A673 (cell line): ENCODE results near the gene OBSCN. TPM values are rescaled to one million over a fixed set of nuclear protein-coding genes. Genes with fewer than 3 reads are reported as not detected.

ENCODE experiments used
- BruUV-seq: library from RNA; stranded (reverse); fragments of 400-500 nt; replicated peaks from 2 replicates; lab custom pipeline; 2021; lab: Mats Ljungman, UMichigan
- CTCF ChIA-PET: fragments of 300-600 bp; sonication (Branson Sonifier 250); formaldehyde crosslinking; loops from one replicate; lab custom pipeline; 2022; ENCODE audit warnings: antibody characterized with exemption; lab: Charles Lee
- POLR2A ChIA-PET: fragments of 300-600 bp; sonication (Branson Sonifier 250); formaldehyde crosslinking; loops from one replicate; lab custom pipeline; 2022; ENCODE audit warnings: antibody characterized with exemption; ENCODE audit not compliant: low non-redundant PET; lab: Charles Lee
- DNase-seq: peaks from one replicate; pipeline ENCODE4 v3.0.0-alpha.2; 2015; ENCODE audit warnings: low spot score
- H3K27ac ChIP-seq: fragments of 200-600 bp; sonication (generic); 2 replicates; pipeline ENCODE4 v1.5.1; 2016; ENCODE audit warnings: mixed run types, low read depth, mild to moderate bottlenecking, mixed read lengths, antibody characterized with exemption, low read length; ENCODE audit not compliant: poor library complexity, severe bottlenecking
- H3K27me3 ChIP-seq: fragments of 200-600 bp; sonication (generic); replicated peaks from 2 replicates; pipeline ENCODE4 v1.6.1; 2017; ENCODE audit warnings: mixed run types, low read depth, mild to moderate bottlenecking, mixed read lengths, antibody characterized with exemption, low read length; ENCODE audit not compliant: insufficient read depth, poor library complexity
- H3K36me3 ChIP-seq: fragments of 200-600 bp; sonication (generic); 2 replicates; pipeline ENCODE4 v1.6.1; 2016; ENCODE audit warnings: mixed run types, mild to moderate bottlenecking, mixed read lengths, antibody characterized with exemption, low read length; ENCODE audit not compliant: insufficient read depth, poor library complexity, severe bottlenecking
- H3K4me1 ChIP-seq: fragments of 200-600 bp; sonication (generic); 2 replicates; pipeline ENCODE4 v1.6.1; 2017; ENCODE audit warnings: mixed run types, mild to moderate bottlenecking, mixed read lengths, antibody characterized with exemption, low read length; ENCODE audit not compliant: insufficient read depth, poor library complexity, severe bottlenecking
- H3K4me3 ChIP-seq: fragments of 200-600 bp; sonication (generic); 2 replicates; pipeline ENCODE4 v1.5.1; 2016; ENCODE audit warnings: low read depth, mixed run types, mild to moderate bottlenecking, mixed read lengths, low read length; ENCODE audit not compliant: poor library complexity, severe bottlenecking
- H3K9me3 ChIP-seq: fragments of 200-600 bp; sonication (generic); 2 replicates; pipeline ENCODE4 v1.6.1; 2016; ENCODE audit warnings: mixed run types, low read depth, mild to moderate bottlenecking, mixed read lengths, antibody characterized with exemption, low read length; ENCODE audit not compliant: poor library complexity, severe bottlenecking
- CTCF ChIP-seq: fragments of 300-800, 200-600 bp; sonication (generic); conservative IDR thresholded peaks from 2 replicates; pipeline ENCODE4 v1.5.1; 2017; ENCODE audit warnings: low read depth, mild to moderate bottlenecking, antibody characterized with exemption, low read length, moderate library complexity, mixed read lengths
- EZH2 ChIP-seq: fragments of 200-600 bp; sonication (generic); IDR thresholded peaks from 2 replicates; pipeline ENCODE4 v1.6.1; 2017; ENCODE audit warnings: borderline replicate concordance, low read depth, mild to moderate bottlenecking, mixed read lengths, antibody characterized with exemption, low read length; ENCODE audit not compliant: poor library complexity, severe bottlenecking
- intact Hi-C: fragments of 100-400 bp; cut with micrococcal nuclease; formaldehyde crosslinking; loops from one replicate; pipeline ENCODE4 v1.10.0; 2022; ENCODE audit not compliant: unreplicated experiment
- total RNA-seq: library from RNA; stranded (reverse); gene quantifications from 2 replicates; pipeline ENCODE4 v1.2.3, GENCODE V29; 2021

Gene OBSCN
- total RNA-seq, 1 experiment from 2014 or later, result 37.7 TPM

- no peak overlapping the region for H3K4me3 ChIP-seq
- DNase-seq, result no peak
- CTCF ChIA-PET, result no interaction called here
- H3K4me1 ChIP-seq, result no peaks in the 10 kb centered on the region
- H3K9me3 ChIP-seq, result no peaks in the 10 kb centered on the region
- intact Hi-C loops, result no loop called here
- no peak overlapping the region for H3K27ac ChIP-seq
- no peaks in the 10 kb centered on the region for H3K27me3 ChIP-seq
- BruUV-seq, result no TSS peak
- TF ChIP-seq CTCF (no peak), EZH2 (no peak)
- no peaks in the 10 kb centered on the region for H3K36me3 ChIP-seq
- POLR2A ChIA-PET, result no interaction called here
Observed at GRCh38 chr1:228363686-228364067, 155.8 kb downstream of the OBSCN start.

- BruUV-seq, result no TSS peak
- POLR2A ChIA-PET, result no interaction called here
- H3K9me3 ChIP-seq, result no peaks in the 10 kb centered on the region
- CTCF ChIA-PET, result no interaction called here
- intact Hi-C loops, result no loop called here
- H3K27ac ChIP-seq, result no peak overlapping the region
- no peak for TF ChIP-seq EZH2
- TF ChIP-seq CTCF, result no peak
- DNase-seq, result no peak
- H3K36me3 ChIP-seq, result no peaks in the 10 kb centered on the region
- H3K4me1 ChIP-seq, result no peaks in the 10 kb centered on the region
- H3K4me3 ChIP-seq, result no peak overlapping the region
- no peaks in the 10 kb centered on the region for H3K27me3 ChIP-seq
Observed at GRCh38 chr1:228364068-228364705, 156.3 kb downstream of the OBSCN start.

GRCh38 chr1:228364706-228365213, 156.9 kb downstream of the OBSCN start:
- H3K27ac ChIP-seq, result no peak overlapping the region
- no peaks in the 10 kb centered on the region for H3K9me3 ChIP-seq
- H3K4me1 ChIP-seq, result no peaks in the 10 kb centered on the region
- BruUV-seq, result no TSS peak
- H3K27me3 ChIP-seq, result no peaks in the 10 kb centered on the region
- CTCF ChIA-PET, result no interaction called here
- DNase-seq, result no peak
- H3K36me3 ChIP-seq, result no peaks in the 10 kb centered on the region
- no peak overlapping the region for H3K4me3 ChIP-seq
- no peak for TF ChIP-seq EZH2
- TF ChIP-seq CTCF, result no peak
- intact Hi-C loops, result no loop called here
- POLR2A ChIA-PET, result no interaction called here
